H9 (cell line): ENCODE results near the gene LDLRAD4. TPM values are rescaled to one million over a fixed set of nuclear protein-coding genes. Genes with fewer than 3 reads are reported as not detected.

ENCODE experiments used
- DNase-seq: peaks from one replicate; pipeline ENCODE4 v3.0.0-alpha.2; 2017
- H2AFZ ChIP-seq: one replicate; pipeline ENCODE4 v1.6.1; 2013; ENCODE audit warnings: mild to moderate bottlenecking, low read length, control low read depth, moderate library complexity
- H2AK5ac ChIP-seq: 2 replicates; pipeline ENCODE4 v1.6.1; 2013; ENCODE audit warnings: low read length, control low read depth, mixed read lengths; ENCODE audit not compliant: insufficient read length
- H2BK120ac ChIP-seq: one replicate; pipeline ENCODE4 v1.6.1; 2013; ENCODE audit warnings: low read depth, mild to moderate bottlenecking, low read length, control low read depth, inconsistent platforms; ENCODE audit not compliant: poor library complexity, severe bottlenecking
- H2BK12ac ChIP-seq: 2 replicates; pipeline ENCODE4 v1.6.1; 2013; ENCODE audit warnings: low read length, control low read depth, mixed read lengths, low read depth; ENCODE audit not compliant: insufficient read length
- H2BK15ac ChIP-seq: 2 replicates; pipeline ENCODE4 v1.6.1; 2013; ENCODE audit warnings: low read depth, low read length, control low read depth
- H2BK20ac ChIP-seq: one replicate; pipeline ENCODE4 v1.6.1; 2013; ENCODE audit warnings: low read depth, mild to moderate bottlenecking, low read length, control low read depth, inconsistent platforms; ENCODE audit not compliant: poor library complexity, severe bottlenecking
- H2BK5ac ChIP-seq: 2 replicates; pipeline ENCODE4 v1.6.1; 2013; ENCODE audit warnings: low read length, control low read depth, mixed read lengths; ENCODE audit not compliant: insufficient read length
- H3K14ac ChIP-seq: 2 replicates; pipeline ENCODE4 v1.6.1; 2013; ENCODE audit warnings: low read length, control low read depth; ENCODE audit not compliant: insufficient read depth
- H3K18ac ChIP-seq: 2 replicates; pipeline ENCODE4 v1.6.1; 2013; ENCODE audit warnings: low read depth, mild to moderate bottlenecking, mixed read lengths, low read length, control low read depth; ENCODE audit not compliant: insufficient read length
- H3K23ac ChIP-seq: 2 replicates; pipeline ENCODE4 v1.6.1; 2013; ENCODE audit warnings: low read length, control low read depth, mixed read lengths, low read depth; ENCODE audit not compliant: insufficient read length
- H3K23me2 ChIP-seq: 2 replicates; pipeline ENCODE4 v1.6.1; 2013; ENCODE audit warnings: low read depth, mild to moderate bottlenecking, mixed read lengths, low read length, control low read depth; ENCODE audit not compliant: insufficient read length, poor library complexity, severe bottlenecking
- H3K27ac ChIP-seq: 2 replicates; pipeline ENCODE4 v1.5.1; 2013; ENCODE audit warnings: low read length, control low read depth, mixed read lengths, low read depth; ENCODE audit not compliant: insufficient read length
- H3K27me3 ChIP-seq: 2 replicates; pipeline ENCODE4 v1.6.1; 2013; ENCODE audit warnings: low read length, control low read depth, inconsistent platforms; ENCODE audit not compliant: insufficient read depth
- H3K4ac ChIP-seq: 2 replicates; pipeline ENCODE4 v1.6.1; 2013; ENCODE audit warnings: low read depth, mild to moderate bottlenecking, control low read depth, inconsistent platforms, low read length, moderate library complexity
- H3K4me1 ChIP-seq: 2 replicates; pipeline ENCODE4 v1.6.1; 2013; ENCODE audit warnings: low read length, control low read depth, inconsistent platforms; ENCODE audit not compliant: insufficient read depth
- H3K4me2 ChIP-seq: 2 replicates; pipeline ENCODE4 v1.6.1; 2013; ENCODE audit warnings: low read length, control low read depth, mixed read lengths; ENCODE audit not compliant: insufficient read length, insufficient read depth
- H3K56ac ChIP-seq: 2 replicates; pipeline ENCODE4 v1.6.1; 2013; ENCODE audit warnings: low read depth, mild to moderate bottlenecking, mixed read lengths, low read length, control low read depth; ENCODE audit not compliant: insufficient read length
- H3K79me1 ChIP-seq: 2 replicates; pipeline ENCODE4 v1.6.1; 2013; ENCODE audit warnings: low read depth, mild to moderate bottlenecking, moderate library complexity, low read length, control low read depth, inconsistent platforms; ENCODE audit not compliant: insufficient read depth, poor library complexity, severe bottlenecking
- H3K79me2 ChIP-seq: 2 replicates; pipeline ENCODE4 v1.6.1; 2013; ENCODE audit warnings: low read length, control low read depth, inconsistent platforms; ENCODE audit not compliant: insufficient read depth
- H3K9ac ChIP-seq: 2 replicates; pipeline ENCODE4 v1.6.1; 2013; ENCODE audit warnings: low read length, control low read depth, mixed read lengths; ENCODE audit not compliant: insufficient read length; ENCODE audit errors: extremely low read depth
- H3K9me3 ChIP-seq: one replicate; pipeline ENCODE4 v1.6.1; 2013; ENCODE audit warnings: low read depth, low read length, inconsistent platforms; ENCODE audit not compliant: control insufficient read depth
- H3T11ph ChIP-seq: one replicate; pipeline ENCODE4 v1.6.1; 2013; ENCODE audit warnings: mild to moderate bottlenecking, low read length, control low read depth, inconsistent platforms
- H4K20me1 ChIP-seq: one replicate; pipeline ENCODE4 v1.6.1; 2013; ENCODE audit not compliant: control insufficient read depth, insufficient read length, insufficient read depth
- H4K5ac ChIP-seq: 2 replicates; pipeline ENCODE4 v1.6.1; 2013; ENCODE audit warnings: low read depth, mild to moderate bottlenecking, mixed read lengths, low read length, control low read depth; ENCODE audit not compliant: insufficient read length
- H4K8ac ChIP-seq: replicated peaks from 2 replicates; pipeline ENCODE4 v1.6.1; 2013; ENCODE audit warnings: low read length, control low read depth, mixed read lengths, low read depth; ENCODE audit not compliant: insufficient read length
- H4K91ac ChIP-seq: 2 replicates; pipeline ENCODE4 v1.6.1; 2013; ENCODE audit warnings: low read depth, mild to moderate bottlenecking, moderate library complexity, mixed read lengths, low read length, control low read depth; ENCODE audit not compliant: insufficient read length
- H3K27ac Mint-ChIP-seq, 3 experiments: 2 replicates in 2 of 3; 3 replicates in 1 of 3; pipeline ENCODE4 v1.8.0; 2020 to 2021; ENCODE audit warnings: mixed read lengths in 3 of 3, mild to moderate bottlenecking in 1 of 3, moderate library complexity in 1 of 3
- H3K27me3 Mint-ChIP-seq: 2 replicates; pipeline ENCODE4 v1.8.0; 2021; ENCODE audit warnings: low read depth, mild to moderate bottlenecking, moderate library complexity, mixed read lengths
- H3K36me3 Mint-ChIP-seq, 3 experiments: 2 replicates in 2 of 3; 3 replicates in 1 of 3; pipeline ENCODE4 v1.8.0; 2020 to 2021; ENCODE audit warnings: low read depth in 3 of 3, mixed read lengths in 3 of 3; ENCODE audit not compliant: insufficient read depth in 1 of 3
- H3K4me1 Mint-ChIP-seq, 2 experiments: 2 replicates each; pipeline ENCODE4 v1.8.0; 2020; ENCODE audit warnings: mixed read lengths in 2 of 2
- H3K4me3 Mint-ChIP-seq, 2 experiments: 2 replicates in 1 of 2; 3 replicates in 1 of 2; pipeline ENCODE4 v1.8.0; 2020 to 2021; ENCODE audit warnings: mild to moderate bottlenecking in 2 of 2, mixed read lengths in 2 of 2, moderate library complexity in 1 of 2
- H3K9me3 Mint-ChIP-seq, 2 experiments: 2 replicates in 1 of 2; 3 replicates in 1 of 2; pipeline ENCODE4 v1.8.0; 2020; ENCODE audit warnings: mild to moderate bottlenecking in 2 of 2, mixed read lengths in 2 of 2, moderate library complexity in 1 of 2
- CTCF ChIP-seq: fragments of 200-600 bp; sonication (generic); conservative IDR thresholded peaks from 3 replicates; pipeline ENCODE4 v1.8.0; 2021; ENCODE audit warnings: antibody characterized with exemption, mild to moderate bottlenecking
- total RNA-seq: library from RNA; stranded (reverse); gene quantifications from 2 replicates; pipeline ENCODE4 v1.2.1, GENCODE V29; 2021

The LDLRAD4 gene
- total RNA-seq, 1 experiment from 2014 or later = 3.9 TPM

GRCh38 chr18:13613099-13613498 lies 394.5 kb downstream of the LDLRAD4 start:
- H4K8ac ChIP-seq = no peak overlapping the region
- no peaks in the 10 kb centered on the region for H3K79me2 ChIP-seq
- no peaks in the 10 kb centered on the region for H3K79me1 ChIP-seq
- peaks cover 17 to 22% of the 10 kb centered on the region in 2 experiments for H3K4me1 Mint-ChIP-seq
- H2BK120ac ChIP-seq = no peak overlapping the region
- H3K4ac ChIP-seq = no peak overlapping the region
- H3K4me1 ChIP-seq = no peaks in the 10 kb centered on the region
- H3K23me2 ChIP-seq = no peaks in the 10 kb centered on the region
- H2AFZ ChIP-seq = no peak overlapping the region
- H2BK12ac ChIP-seq = no peak overlapping the region
- no peak overlapping the region for H3K14ac ChIP-seq
- H4K91ac ChIP-seq = no peak overlapping the region
- H3K36me3 Mint-ChIP-seq = no peaks in the 10 kb centered on the region
- no peak overlapping the region for H3K4me2 ChIP-seq
- no peak overlapping the region for H2BK20ac ChIP-seq
- TF ChIP-seq CTCF = no peak
- H2AK5ac ChIP-seq = no peak overlapping the region
- no peak overlapping the region for H2BK15ac ChIP-seq
- no peaks in the 10 kb centered on the region for H3K9me3 Mint-ChIP-seq
- H3K56ac ChIP-seq = no peak overlapping the region
- no peaks in the 10 kb centered on the region for H3K9me3 ChIP-seq
- no peak overlapping the region for H3K27ac ChIP-seq
- H2BK5ac ChIP-seq = no peak overlapping the region
- peaks cover 16% of the 10 kb centered on the region for H3K27me3 Mint-ChIP-seq
- H3K23ac ChIP-seq = no peak overlapping the region
- no peak overlapping the region for H3T11ph ChIP-seq
- no peak overlapping the region for H4K5ac ChIP-seq
- H4K20me1 ChIP-seq = no peaks in the 10 kb centered on the region
- H3K27me3 ChIP-seq = no peaks in the 10 kb centered on the region; the same call in 1 of the 2 replicates
- H3K27ac Mint-ChIP-seq = no peak overlapping the region
- H3K18ac ChIP-seq = no peak overlapping the region
- no peak overlapping the region for H3K4me3 Mint-ChIP-seq
- no peak for DNase-seq
- no peak overlapping the region for H3K9ac ChIP-seq
